IPS-15b (cell line): ENCODE results near the gene OR51B5.
"Not testable (repeated sequence)": the region's sequence is repeated elsewhere in the genome, so short reads cannot be mapped to it uniquely, and the experiment has no call there.

Source experiments
- H3K27me3 ChIP-seq: one replicate; pipeline ENCODE4 v1.6.1; 2013; ENCODE audit warnings: low read length; ENCODE audit not compliant: control insufficient read depth, insufficient read depth
- H3K36me3 ChIP-seq: one replicate; pipeline ENCODE4 v1.6.1; 2013; ENCODE audit warnings: low read length; ENCODE audit not compliant: control insufficient read depth, insufficient read depth
- H3K4me1 ChIP-seq: one replicate; pipeline ENCODE4 v1.6.1; 2013; ENCODE audit warnings: mild to moderate bottlenecking, low read length; ENCODE audit not compliant: control insufficient read depth, insufficient read depth
- H3K4me3 ChIP-seq: one replicate; pipeline ENCODE4 v1.5.1; 2013; ENCODE audit warnings: low read depth, low read length
- H3K9ac ChIP-seq: one replicate; pipeline ENCODE4 v1.6.1; 2013; ENCODE audit warnings: low read depth, mild to moderate bottlenecking, low read length
- H3K9me3 ChIP-seq: one replicate; pipeline ENCODE4 v1.6.1; 2013; ENCODE audit warnings: mild to moderate bottlenecking, low read length; ENCODE audit not compliant: control insufficient read depth, insufficient read depth

Gene OR51B5

GRCh38 chr11:5343474-5344335, at the start of gene OR51B5:
TSS of gene OR51B5 (minus strand) at chr11:5343524. CDS start at chr11:5343524, 0 bp downstream.
- no peaks in the 10 kb centered on the region for H3K27me3 ChIP-seq
- no peaks in the 10 kb centered on the region for H3K9me3 ChIP-seq
- H3K36me3 ChIP-seq, result no peaks in the 10 kb centered on the region
- H3K4me1 ChIP-seq, result peaks cover 4% of the 10 kb centered on the region
- no peak within 1 kb of the TSS for H3K4me3 ChIP-seq
- H3K9ac ChIP-seq, result no peak within 1 kb of the TSS

- Histone ChIP-seq H3K4me1 (peaks cover 5% of the 10 kb centered on the region), H3K27me3 (no peaks in the 10 kb centered on the region), H3K36me3 (no peaks in the 10 kb centered on the region), H3K4me3 (no peak overlapping the region), H3K9ac (no peak overlapping the region), H3K9me3 (no peaks in the 10 kb centered on the region)
These were observed 46.9 kb upstream of the OR51B5 start for GRCh38 chr11:5390210-5390609.

GRCh38 chr11:5384335-5384734, 41.0 kb upstream of the OR51B5 start:
- Histone ChIP-seq H3K27me3 (no peaks in the 10 kb centered on the region), H3K36me3 (no peaks in the 10 kb centered on the region), H3K9me3 (no peaks in the 10 kb centered on the region), H3K9ac (no peak overlapping the region), H3K4me1 (peaks cover 5% of the 10 kb centered on the region), H3K4me3 (no peak overlapping the region)

GRCh38 chr11:5383576-5383975, 40.3 kb upstream of the OR51B5 start, which contains the start of gene OR51M1:
TSS of gene OR51M1 (plus strand) at chr11:5383812. CDS start at chr11:5389399, 5,587 bp downstream.
- no peak within 1 kb of the TSS for H3K9ac ChIP-seq
- H3K4me1 ChIP-seq, result peaks cover 5% of the 10 kb centered on the region
- H3K4me3 ChIP-seq, result no peak within 1 kb of the TSS
- no peaks in the 10 kb centered on the region for H3K9me3 ChIP-seq
- no peaks in the 10 kb centered on the region for H3K36me3 ChIP-seq
- H3K27me3 ChIP-seq, result no peaks in the 10 kb centered on the region

GRCh38 chr11:5380740-5381342, 37.5 kb upstream of the OR51B5 start:
- H3K36me3 ChIP-seq, result no peaks in the 10 kb centered on the region
- no peaks in the 10 kb centered on the region for H3K27me3 ChIP-seq
- H3K4me3 ChIP-seq, result no peak overlapping the region
- no peaks in the 10 kb centered on the region for H3K4me1 ChIP-seq
- no peaks in the 10 kb centered on the region for H3K9me3 ChIP-seq
- H3K9ac ChIP-seq, result no peak overlapping the region

- Histone ChIP-seq H3K4me1 (no peaks in the 10 kb centered on the region), H3K4me3 (no peak overlapping the region), H3K9me3 (peaks cover 3% of the 10 kb centered on the region), H3K36me3 (no peaks in the 10 kb centered on the region), H3K27me3 (no peaks in the 10 kb centered on the region), H3K9ac (no peak overlapping the region)
These were observed 26.5 kb upstream of the OR51B5 start for GRCh38 chr11:5369789-5370188.

- Histone ChIP-seq H3K27me3 (no peaks in the 10 kb centered on the region), H3K9me3 (peaks cover 3% of the 10 kb centered on the region), H3K4me3 (no peak overlapping the region), H3K9ac (no peak overlapping the region), H3K4me1 (no peaks in the 10 kb centered on the region), H3K36me3 (no peaks in the 10 kb centered on the region)
These were observed 25.2 kb upstream of the OR51B5 start for GRCh38 chr11:5368502-5369043.

- no peak overlapping the region for H3K9ac ChIP-seq
- no peak overlapping the region for H3K4me3 ChIP-seq
- H3K36me3 ChIP-seq, result no peaks in the 10 kb centered on the region
- no peaks in the 10 kb centered on the region for H3K9me3 ChIP-seq
- H3K4me1 ChIP-seq, result no peaks in the 10 kb centered on the region
- H3K27me3 ChIP-seq, result no peaks in the 10 kb centered on the region
These were observed 24.2 kb upstream of the OR51B5 start for GRCh38 chr11:5367448-5368074.

GRCh38 chr11:5366856-5367255, 23.5 kb upstream of the OR51B5 start:
- H3K36me3 ChIP-seq, result no peaks in the 10 kb centered on the region
- H3K27me3 ChIP-seq, result no peaks in the 10 kb centered on the region
- no peaks in the 10 kb centered on the region for H3K9me3 ChIP-seq
- H3K4me1 ChIP-seq, result no peaks in the 10 kb centered on the region
- H3K4me3 ChIP-seq, result no peak overlapping the region
- no peak overlapping the region for H3K9ac ChIP-seq

- not testable (repeated sequence) for H3K9ac ChIP-seq, H3K4me1 ChIP-seq, H3K36me3 ChIP-seq, H3K4me3 ChIP-seq, H3K9me3 ChIP-seq, H3K27me3 ChIP-seq
These were observed 23.0 kb upstream of the OR51B5 start for GRCh38 chr11:5366365-5366764.

- no peaks in the 10 kb centered on the region for H3K9me3 ChIP-seq
- no peaks in the 10 kb centered on the region for H3K27me3 ChIP-seq
- no peak overlapping the region for H3K9ac ChIP-seq
- no peaks in the 10 kb centered on the region for H3K36me3 ChIP-seq
- H3K4me3 ChIP-seq, result no peak overlapping the region
- H3K4me1 ChIP-seq, result no peaks in the 10 kb centered on the region
These were observed 20.9 kb upstream of the OR51B5 start for GRCh38 chr11:5364214-5364613.
